HEK293 (cell line): ENCODE data around the gene HYPK.
"Not testable (repeated sequence)": the region's sequence is repeated elsewhere in the genome, so short reads cannot be mapped to it uniquely, and the experiment has no call there.

Experiments
- CTCF ChIA-PET: fragments of 350-600 bp; formaldehyde crosslinking; extraction: SDS; loops from one replicate; lab custom pipeline; 2021; ENCODE audit warnings: antibody characterized with exemption; lab: Yijun Ruan, JAX
- POLR2A ChIA-PET: fragments of 300-600 bp; formaldehyde crosslinking; extraction: SDS; loops from one replicate; lab custom pipeline; 2020; ENCODE audit warnings: antibody characterized with exemption, inconsistent platforms; lab: Yijun Ruan, JAX
- H3K27ac ChIP-seq: fragments of 200-500 bp; sonication (Bioruptor generic); 2 replicates; pipeline ENCODE4 v1.5.1; 2014; ENCODE audit warnings: low read depth, low read length, control low read depth, inconsistent platforms; ENCODE audit errors: extremely low read depth
- H3K36me3 ChIP-seq, 2 experiments: fragments of 200-500 bp in 1 of 2; sonication (Bioruptor generic) in 1 of 2; 1 replicate in 1 of 2; 2 replicates in 1 of 2; pipeline ENCODE4 v1.5.1; 2014 to 2017; ENCODE audit warnings: inconsistent platforms in 2 of 2, low read length in 2 of 2; ENCODE audit not compliant: control insufficient read depth in 2 of 2, insufficient read depth in 1 of 2
- H3K4me1 ChIP-seq: fragments of 200-500 bp; sonication (Bioruptor generic); 2 replicates; pipeline ENCODE4 v1.5.1; 2014; ENCODE audit warnings: mild to moderate bottlenecking, low read length, inconsistent platforms; ENCODE audit not compliant: control insufficient read depth, insufficient read depth
- H3K4me3 ChIP-seq: 2 replicates; pipeline ENCODE4 v1.5.1; 2011; ENCODE audit warnings: low read depth, mild to moderate bottlenecking, control low read depth, low read length, moderate library complexity
- H3K9me3 ChIP-seq: fragments of 200-500 bp; sonication (Bioruptor generic); 2 replicates; pipeline ENCODE4 v1.5.1; 2014; ENCODE audit warnings: low read depth, low read length, inconsistent platforms; ENCODE audit not compliant: control insufficient read depth, insufficient read depth
- IKZF3 ChIP-seq: fragments of 450-650 bp; IDR thresholded peaks from 2 replicates; pipeline ENCODE4 v1.5.0; 2018; ENCODE audit warnings: missing biosample characterization, mild to moderate bottlenecking, missing genetic modification characterization, moderate library complexity
- OSR2 ChIP-seq: fragments of 450-650 bp; formaldehyde crosslinking; IDR thresholded peaks from 2 replicates; pipeline ENCODE4 v1.5.1; 2016; ENCODE audit warnings: missing biosample characterization, missing genetic modification characterization
- PRDM1 ChIP-seq: fragments of 450-650 bp; formaldehyde crosslinking; IDR thresholded peaks from 2 replicates; pipeline ENCODE4; 2016; ENCODE audit warnings: missing biosample characterization, missing genetic modification characterization
- SCRT1 ChIP-seq: fragments of 450-650 bp; formaldehyde crosslinking; IDR thresholded peaks from 2 replicates; pipeline ENCODE4 v1.5.1; 2016; ENCODE audit warnings: missing biosample characterization, missing genetic modification characterization, borderline replicate concordance
- SCRT2 ChIP-seq: fragments of 450-650 bp; formaldehyde crosslinking; IDR thresholded peaks from 2 replicates; pipeline ENCODE4 v1.5.1; 2016; ENCODE audit warnings: missing biosample characterization, missing genetic modification characterization
- SETDB1 ChIP-seq: IDR thresholded peaks from one replicate; pipeline ENCODE4 v1.6.1; 2017; ENCODE audit warnings: mild to moderate bottlenecking, low read length, moderate library complexity, mixed read lengths; ENCODE audit not compliant: insufficient read length
- ZSCAN16 ChIP-seq: fragments of 450-650 bp; formaldehyde crosslinking; IDR thresholded peaks from 2 replicates; pipeline ENCODE4 v1.5.1; 2016; ENCODE audit warnings: missing biosample characterization, missing genetic modification characterization
- TF ChIP-seq, protein P1 (sequence below): fragments of 450-650 bp; formaldehyde crosslinking; IDR thresholded peaks from 2 replicates; pipeline ENCODE4 v1.5.1; 2016; ENCODE audit warnings: missing biosample characterization, missing genetic modification characterization

The HYPK gene

DNA sequence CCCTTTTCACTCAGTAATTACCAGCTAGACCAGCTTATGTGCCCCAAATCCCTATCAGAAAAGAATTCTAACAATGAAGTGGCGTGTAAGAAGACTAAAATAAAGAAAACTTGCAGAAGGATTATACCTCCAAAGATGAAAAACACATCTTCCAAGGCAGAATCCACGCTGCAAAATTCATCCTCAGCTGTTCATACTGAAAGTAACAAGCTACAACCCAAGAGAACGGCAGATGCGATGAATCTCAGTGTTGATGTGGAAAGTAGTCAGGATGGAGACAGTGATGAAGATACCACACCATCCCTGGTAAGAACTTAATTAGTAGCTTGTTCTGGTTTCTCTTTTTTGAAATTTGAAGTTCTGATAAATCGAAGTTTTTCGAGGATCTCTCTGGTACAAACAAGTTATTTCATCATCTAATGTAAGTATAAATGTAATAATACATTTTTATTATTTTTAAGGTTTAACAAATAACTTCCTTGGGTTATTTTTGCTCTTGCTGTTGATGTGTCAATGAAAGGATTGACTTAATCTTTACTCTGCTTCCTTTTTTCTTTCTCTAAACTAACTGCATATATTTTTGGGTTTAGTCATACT is 27.8 kb downstream of the HYPK start:
- ChIA-PET POLR2A (no interaction called here), CTCF (no interaction called here)
- Histone ChIP-seq H3K36me3 (peaks cover 13 to 20% of the 10 kb centered on the region in 2 experiments; a peak in 2 of 3 replicates), H3K27ac (peak overlapping the region; percentile 18; the same call in 1 of the 2 replicates), H3K4me1 (0 out of 2 replicates have a peak, but pooled peaks cover 4% of the 10 kb centered on the region), H3K4me3 (peak overlapping the region; percentile 70), H3K9me3 (no peaks in the 10 kb centered on the region)
- TF ChIP-seq IKZF3 (tag by site-specific recombination) (no peak), SETDB1 (no peak), PRDM1 (0 out of 2 replicates have a peak, but pooled peaks have one; percentile 32)
- TF ChIP-seq, all 188 proteins: peak for 1

DNA sequence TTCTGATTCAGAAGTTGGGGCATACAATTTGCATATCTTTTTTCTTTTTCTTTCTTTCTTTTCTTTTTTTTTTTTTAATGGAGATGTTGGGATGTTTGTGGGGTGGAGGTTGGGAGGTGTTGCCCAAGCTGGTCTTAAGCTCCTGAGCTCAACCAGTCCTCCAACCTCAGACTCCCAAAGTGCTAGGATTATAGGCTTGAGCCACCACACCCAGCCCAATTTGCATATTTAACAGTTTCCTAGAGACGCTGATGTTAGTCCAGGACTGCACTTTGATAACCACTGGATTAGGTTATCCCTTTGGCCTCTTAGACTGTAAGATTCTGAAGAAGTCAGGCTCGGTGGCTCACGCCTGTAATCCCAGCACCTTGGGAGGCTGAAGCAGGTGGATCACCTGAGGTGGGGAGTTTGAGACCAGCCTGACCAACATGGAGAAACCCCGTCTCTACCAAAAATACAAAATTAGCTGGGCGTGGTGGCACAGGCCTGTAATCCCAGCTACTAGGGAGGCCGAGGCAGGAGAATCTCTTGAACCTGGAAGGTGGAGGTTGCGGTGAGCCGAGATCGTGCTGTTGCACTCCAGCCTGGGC is 29.6 kb downstream of the HYPK start:
- H3K4me1 ChIP-seq, CTCF ChIA-PET, H3K9me3 ChIP-seq, POLR2A ChIA-PET, H3K27ac ChIP-seq, H3K4me3 ChIP-seq: not testable (repeated sequence)
- peaks cover 17 to 27% of the 10 kb centered on the region in 2 experiments for H3K36me3 ChIP-seq

DNA sequence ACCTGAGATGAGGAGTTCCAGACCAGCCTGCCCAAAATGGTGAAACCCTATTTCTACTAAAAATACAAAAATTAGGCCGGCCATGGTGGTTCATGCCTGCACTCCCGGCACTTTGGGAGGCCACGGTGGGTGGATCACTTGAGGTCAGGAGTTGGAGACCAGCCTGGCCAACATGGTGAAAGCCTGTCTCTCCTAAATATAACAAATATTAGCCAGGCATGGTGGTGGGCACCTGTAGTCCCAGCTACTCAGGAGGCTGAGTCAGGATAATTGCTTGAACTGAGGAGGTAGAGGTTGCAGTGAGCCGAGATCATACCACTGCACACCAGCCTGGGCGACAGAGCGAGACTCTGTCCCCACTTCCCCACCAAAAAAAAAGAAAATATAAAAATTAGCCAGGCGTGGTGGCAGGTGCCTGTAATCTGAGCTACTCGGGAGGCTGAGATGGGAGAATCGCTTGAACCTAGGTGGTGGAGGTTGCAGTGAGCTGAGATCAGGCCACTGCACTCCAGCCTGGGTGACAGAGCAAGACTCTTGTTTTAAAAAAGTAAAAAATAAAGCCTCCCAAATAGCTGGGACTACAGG is 30.4 kb downstream of the HYPK start:
- peaks cover 23 to 34% of the 10 kb centered on the region in 2 experiments for H3K36me3 ChIP-seq
- H3K27ac ChIP-seq, H3K4me3 ChIP-seq, H3K4me1 ChIP-seq, H3K9me3 ChIP-seq: not testable (repeated sequence)
- ChIA-PET POLR2A (interaction anchor here (1.5 kb wide), 1 partner anchor 10 kb away, joined by 4 read pairs; no protein-coding TSS in a partner anchor), CTCF (interaction anchor here (0.6 to 1.0 kb wide), 2 partner anchors 60 to 763 kb away, joined by 3 read pairs; no protein-coding TSS in a partner anchor)

DNA sequence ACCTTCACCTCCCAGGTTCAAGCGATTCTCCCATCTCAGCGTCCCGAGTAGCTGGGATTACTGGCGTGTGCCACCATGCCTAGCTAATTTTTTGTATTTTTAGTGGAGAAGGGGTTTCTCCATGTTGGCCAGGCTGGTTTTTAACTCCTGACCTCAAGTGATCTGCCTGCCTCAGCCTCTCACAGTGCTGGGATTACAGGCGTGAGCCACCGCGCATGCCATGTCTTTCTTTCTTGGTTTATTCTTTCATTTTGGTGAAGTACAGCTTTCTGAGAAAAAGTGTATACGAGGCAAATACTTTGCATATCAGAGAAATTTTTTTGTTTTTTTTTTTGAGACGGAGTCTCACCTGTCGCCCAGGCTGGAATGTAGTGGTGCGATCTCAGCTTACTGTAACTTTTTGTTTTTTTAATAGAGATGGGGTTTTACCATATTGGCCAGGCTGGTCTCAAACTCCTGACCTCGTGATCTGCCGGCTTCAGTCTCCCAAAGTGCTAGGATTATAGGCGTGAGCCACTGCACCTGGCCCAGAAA is 31.2 kb downstream of the HYPK start:
- H3K36me3 ChIP-seq, result peaks cover 24 to 42% of the 10 kb centered on the region in 2 experiments
- POLR2A ChIA-PET, result interaction anchor here (0.9 to 1.5 kb wide), 2 partner anchors 9 to 10 kb away, joined by 3 to 4 read pairs; no protein-coding TSS in a partner anchor
- not testable (repeated sequence) for H3K27ac ChIP-seq, H3K4me3 ChIP-seq, H3K9me3 ChIP-seq, H3K4me1 ChIP-seq
- CTCF ChIA-PET, result interaction anchor here (0.6 to 1.0 kb wide), 3 partner anchors 61 to 762 kb away, joined by 3 read pairs; no protein-coding TSS in a partner anchor
- peak; percentile 58; the same call in 1 of the 2 replicates for TF ChIP-seq SCRT2 (tag by site-specific recombination)
- TF ChIP-seq SCRT1 (tag by site-specific recombination), result 0 out of 2 replicates have a peak, but pooled peaks have one; percentile 57

DNA sequence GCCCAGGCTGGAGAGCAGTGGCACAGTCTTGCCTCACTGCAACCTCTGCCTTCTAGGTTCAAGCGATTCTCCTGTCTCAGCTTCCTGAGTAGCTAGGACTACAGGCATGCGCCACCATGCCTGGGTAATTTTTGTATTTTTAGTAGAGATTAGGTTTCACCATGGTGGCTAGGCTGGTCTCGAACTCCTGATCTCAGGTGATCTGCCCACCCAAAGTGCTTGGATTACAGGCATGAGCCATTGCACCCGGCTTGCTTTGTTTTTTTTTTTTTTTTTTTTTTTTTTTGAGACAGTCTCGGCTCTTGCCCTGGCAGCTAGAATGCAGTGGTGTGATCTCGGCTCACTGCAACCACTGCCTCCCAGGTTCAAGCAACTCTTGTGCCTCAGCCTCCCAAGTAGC is 32.1 kb downstream of the HYPK start:
- H3K36me3 ChIP-seq, result peaks cover 33 to 49% of the 10 kb centered on the region in 2 experiments
- H3K4me3 ChIP-seq, CTCF ChIA-PET, H3K27ac ChIP-seq, H3K9me3 ChIP-seq, H3K4me1 ChIP-seq: not testable (repeated sequence)
- POLR2A ChIA-PET, result interaction anchor here (0.6 kb wide), 1 partner anchor 16 kb away, joined by 3 read pairs; no protein-coding TSS in a partner anchor
- TF ChIP-seq ZSCAN16 (tag by site-specific recombination) (peak; percentile 54; the same call in 1 of the 2 replicates), OSR2 (tag by site-specific recombination) (peak; percentile 33; the same call in 1 of the 2 replicates)
- TF ChIP-seq, protein P1, sequence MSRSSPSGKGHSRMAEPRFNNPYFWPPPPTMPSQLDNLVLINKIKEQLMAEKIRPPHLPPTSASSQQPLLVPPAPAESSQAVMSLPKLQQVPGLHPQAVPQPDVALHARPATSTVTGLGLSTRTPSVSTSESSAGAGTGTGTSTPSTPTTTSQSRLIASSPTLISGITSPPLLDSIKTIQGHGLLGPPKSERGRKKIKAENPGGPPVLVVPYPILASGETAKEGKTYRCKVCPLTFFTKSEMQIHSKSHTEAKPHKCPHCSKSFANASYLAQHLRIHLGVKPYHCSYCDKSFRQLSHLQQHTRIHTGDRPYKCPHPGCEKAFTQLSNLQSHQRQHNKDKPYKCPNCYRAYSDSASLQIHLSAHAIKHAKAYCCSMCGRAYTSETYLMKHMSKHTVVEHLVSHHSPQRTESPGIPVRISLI (tag by site-specific recombination), result peak; percentile 69; the same call in 1 of the 2 replicates
